GM18873 (cell line): ENCODE results near the gene CHI3L1.

ENCODE experiments used
- ATAC-seq: cut with Tn5 transposase; IDR thresholded peaks from one replicate; pipeline ENCODE4 v1.9.1; 2021; ENCODE audit warnings: mild to moderate bottlenecking, moderate library complexity, moderate number of reproducible peaks; ENCODE audit not compliant: unreplicated experiment, low FRiP score

Gene CHI3L1

DNA sequence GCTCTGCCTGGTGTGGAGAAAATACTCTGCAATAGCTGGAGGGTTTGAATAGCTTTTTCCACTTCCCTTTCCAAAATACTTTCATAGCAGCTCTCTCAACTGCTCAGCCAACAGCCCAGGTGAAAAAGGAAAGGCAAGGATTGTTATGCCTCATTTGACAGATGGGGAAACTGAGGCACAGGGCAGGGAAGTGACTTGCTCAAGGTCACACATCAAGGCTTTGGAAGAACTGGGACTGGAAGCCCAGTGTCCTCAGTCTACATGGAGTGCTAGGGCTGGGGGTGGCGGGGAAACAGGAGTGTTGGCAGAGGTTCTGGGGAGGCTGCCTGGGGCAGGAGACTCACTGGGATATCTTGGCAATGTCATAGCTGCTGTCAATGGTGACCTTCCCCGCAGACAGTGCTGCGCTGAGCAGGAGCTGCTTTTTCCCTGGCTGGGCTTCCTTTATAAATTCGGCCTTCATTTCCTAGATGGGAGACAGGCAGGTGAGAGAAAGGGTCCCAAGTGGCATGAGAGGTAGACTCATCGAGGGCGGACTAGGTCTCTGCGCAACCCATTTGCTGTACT is 4.0 kb downstream of the CHI3L1 start:
- ATAC-seq = no peak

DNA sequence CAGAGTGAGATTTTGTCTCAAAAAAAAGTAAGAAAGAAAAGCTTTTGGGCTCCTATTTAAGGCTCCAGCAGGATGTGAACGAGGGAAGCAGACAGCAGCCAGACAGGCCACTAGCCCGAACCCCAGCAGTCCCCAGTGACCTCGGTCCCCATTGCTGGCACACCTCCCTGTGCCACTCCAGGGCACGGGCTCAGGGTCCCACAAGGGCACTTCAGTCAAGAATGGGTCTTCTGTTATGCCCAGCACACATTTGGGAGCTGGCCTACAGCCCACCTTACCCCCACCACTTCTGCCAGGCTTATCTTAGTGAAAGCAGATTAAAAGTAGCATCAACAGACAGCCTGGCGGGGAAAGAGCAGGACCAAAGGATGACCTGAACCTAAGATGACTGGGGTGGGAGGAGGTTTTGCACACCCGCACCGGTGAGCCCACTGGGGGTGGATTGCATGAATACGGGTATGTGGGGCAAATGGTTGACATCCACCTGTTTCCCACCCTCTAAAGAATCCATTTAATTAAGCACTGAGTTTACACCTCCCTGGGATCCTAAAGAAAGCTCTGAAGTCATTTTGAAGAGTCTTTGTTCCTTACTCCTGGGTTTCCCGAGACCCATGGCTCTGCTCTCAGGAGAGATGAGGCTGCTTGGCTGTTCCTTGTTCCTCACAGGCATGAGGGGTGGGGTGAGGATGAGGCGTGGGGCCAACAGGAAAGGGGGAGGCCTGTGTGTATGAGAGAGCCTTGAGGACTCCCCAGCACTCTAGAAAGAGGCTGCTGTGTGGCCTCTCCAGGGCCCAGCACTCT is 4.7 kb downstream of the CHI3L1 start:
- no peak for ATAC-seq

DNA sequence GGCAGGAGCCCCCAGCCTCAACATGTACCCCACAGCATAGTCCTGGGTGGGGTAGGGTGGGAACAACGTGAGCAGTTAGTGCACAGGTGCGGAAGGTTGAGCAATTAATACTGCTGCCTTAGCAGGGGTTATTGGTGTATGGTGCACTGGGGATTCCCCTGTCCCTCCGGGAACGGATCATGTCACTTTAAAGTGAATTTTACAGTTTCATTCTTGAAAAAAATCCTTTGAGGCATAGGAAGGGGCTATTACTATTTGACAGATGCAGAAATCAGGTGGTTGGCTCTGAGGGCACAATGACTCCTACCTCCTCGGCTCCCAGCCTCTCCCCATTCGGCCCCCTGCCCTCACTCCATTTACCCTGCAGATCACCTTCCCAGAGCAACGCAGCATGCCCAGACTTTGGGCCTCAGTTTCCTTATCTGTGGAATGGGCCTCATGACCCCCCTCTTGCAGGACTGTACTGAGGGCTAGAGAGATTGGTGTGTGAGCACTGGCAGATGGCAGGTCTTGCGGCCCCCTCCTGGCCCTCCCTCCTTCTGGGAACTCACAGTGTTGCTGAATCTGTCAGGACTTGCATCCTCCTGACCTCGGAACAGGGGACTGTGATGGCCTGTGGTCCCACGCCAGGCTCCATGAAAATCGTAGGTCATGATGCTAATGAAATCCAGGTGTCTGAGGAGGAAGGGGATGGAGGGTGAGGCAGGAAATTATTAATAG is 5.7 kb downstream of the CHI3L1 start:
- no peak for ATAC-seq

DNA sequence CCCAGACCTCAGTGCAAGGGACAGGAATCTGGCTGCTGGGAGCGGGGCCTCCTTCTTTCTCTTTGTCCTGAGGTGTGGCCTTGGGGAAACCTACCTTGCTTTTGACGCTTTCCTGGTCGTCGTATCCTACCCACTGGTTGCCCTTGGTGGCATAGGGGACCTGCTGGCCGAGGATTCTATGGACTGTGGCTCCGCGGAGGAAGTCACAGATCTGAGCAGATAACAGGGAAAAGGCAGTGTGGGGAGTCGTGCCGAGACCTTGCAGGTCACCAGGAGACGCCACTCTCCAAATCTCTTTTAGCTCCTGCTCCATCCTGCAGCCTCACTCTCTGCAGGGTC is 6.9 kb downstream of the CHI3L1 start:
- ATAC-seq = no peak

DNA sequence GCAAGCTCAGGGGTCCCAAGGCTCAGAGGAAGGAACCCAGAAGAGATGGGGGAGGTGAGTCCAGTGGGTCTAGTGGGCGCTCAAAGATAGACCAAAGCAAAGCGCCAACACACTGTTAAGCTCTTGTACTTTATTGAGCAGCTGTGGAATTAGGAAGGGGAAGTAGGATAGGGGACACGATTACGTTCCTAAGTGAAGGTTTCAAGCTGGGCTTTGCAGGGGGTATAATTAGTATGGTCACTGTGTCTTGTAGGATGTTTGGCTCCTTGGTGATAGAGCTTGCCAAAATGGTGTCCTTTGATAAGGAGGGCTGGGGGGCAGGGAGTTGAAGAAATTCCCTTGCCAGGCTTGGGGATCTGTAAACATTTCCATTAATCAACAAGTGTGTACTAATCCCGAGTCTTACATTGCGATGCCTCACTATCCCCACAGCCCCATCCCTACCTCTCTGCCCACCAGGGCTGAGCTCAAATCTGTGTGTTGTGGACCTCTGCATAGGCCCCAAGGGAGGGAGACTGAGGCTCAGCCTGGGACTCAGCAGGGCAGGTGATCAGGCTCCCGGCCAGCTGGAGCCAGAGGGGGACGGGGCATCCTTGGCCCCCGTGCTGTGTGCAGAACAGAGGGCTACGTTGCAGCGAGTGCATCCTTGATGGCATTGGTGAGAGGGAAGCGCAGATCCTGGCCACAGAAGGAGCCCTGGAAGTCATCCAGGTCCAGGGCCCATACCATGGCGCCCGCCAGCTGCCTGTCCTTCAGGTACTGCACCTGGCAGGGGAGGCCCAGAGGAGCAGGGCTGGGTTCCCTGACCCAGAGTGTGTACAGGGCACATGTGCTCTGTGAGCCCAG is 7.5 kb downstream of the CHI3L1 start:
- no peak for ATAC-seq

DNA sequence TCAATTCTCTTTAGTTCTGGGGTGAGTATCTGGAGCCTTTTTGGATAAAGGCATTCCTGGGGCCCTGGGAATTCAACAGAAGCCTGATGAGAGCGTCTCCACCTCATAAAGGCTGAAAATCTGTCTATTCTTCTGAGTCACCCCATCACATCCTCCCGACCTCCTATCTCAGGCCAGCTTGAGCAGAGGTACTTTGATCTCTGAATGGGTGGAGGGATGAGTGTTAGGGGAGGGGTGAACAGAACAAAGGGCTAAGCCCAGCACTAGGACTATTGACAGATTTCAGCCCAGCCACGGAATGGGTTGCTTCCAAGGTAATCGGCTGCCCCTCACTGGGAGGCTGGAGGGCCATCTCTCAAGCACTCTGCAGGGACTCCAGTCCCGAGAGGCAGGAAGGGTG is 8.4 kb downstream of the CHI3L1 start:
- no peak for ATAC-seq

DNA sequence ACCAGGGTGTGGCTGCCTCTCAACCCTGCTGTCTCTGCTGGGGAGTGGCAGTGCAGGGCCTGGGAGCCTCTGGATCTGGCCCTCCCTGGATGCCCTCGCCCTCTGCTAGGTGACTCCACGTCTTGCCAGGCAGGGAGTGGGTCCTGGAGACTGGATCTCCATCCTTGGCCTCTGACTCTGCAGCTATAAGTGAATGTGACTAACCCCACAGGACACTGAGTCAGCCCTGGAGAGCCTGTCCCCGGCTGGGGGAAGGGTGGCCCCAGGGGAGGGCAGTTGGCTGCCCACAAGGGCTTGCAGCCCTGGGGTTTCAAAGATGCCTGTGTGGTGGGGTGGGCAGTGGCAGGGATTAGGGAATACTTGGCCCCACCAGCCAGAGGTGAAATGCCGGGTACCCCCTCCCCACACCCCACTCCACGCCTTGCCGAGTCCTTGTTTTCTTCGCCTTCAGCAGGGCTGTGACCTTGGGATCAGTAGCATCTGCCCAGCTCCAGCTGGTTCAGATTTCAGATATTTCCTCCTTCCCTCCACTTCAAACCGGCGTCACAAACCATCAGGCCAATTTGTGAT is 8.9 kb downstream of the CHI3L1 start:
- no peak for ATAC-seq

DNA sequence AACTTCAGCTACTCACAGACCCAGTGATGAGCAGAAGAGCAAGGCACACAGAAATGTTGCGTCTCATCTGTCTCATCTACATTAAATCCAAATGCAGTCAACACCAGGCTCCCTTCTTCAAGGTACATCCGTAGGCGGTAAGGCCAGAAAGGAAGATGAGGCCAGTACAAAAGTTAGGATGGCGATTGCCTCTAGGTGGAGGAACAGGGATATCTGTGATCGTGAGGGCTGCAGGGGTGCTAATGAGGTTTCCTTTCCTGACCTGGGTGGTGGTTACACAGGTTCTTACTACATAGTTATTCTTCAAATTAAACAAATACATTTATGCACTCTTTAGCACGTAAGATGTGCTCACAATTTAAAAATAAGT is 9.5 kb downstream of the CHI3L1 start:
- no peak for ATAC-seq

DNA sequence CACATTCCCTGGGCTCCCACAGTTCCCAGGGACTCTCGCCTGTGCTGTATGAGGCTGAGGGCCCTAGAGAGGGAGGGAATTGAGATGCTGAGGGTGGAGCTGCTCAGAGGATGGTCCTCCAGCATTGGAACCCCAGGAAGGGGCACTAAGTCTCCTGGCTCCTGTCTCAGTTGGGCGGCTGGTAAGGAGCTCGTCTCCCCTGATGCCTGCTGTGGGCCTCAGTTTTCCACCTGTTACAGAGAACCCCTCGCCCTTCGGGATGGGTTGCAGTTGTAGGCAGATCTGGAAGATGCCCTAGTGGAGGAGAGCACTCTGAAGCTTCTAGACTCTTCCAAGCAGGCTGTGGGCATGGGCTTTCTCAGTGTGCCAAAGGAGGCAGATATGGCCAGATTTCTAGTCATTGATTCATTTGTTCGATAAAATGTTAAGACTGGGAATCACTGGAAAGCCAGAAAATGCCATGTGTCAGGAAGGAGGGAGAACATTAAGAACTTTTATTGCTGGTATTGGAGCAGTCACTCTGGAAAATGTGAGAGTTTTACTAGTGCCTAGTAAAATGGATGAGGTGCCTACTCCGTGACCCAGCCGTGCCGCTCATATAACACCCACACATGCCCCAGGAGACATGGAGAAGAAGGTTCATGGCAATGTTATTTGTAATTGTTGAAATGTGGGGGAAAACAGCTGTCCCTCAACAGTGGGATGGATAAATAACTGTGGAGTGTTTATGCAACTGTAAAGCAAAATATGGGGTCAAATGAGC is 10.1 kb downstream of the CHI3L1 start:
- ATAC-seq = no peak

DNA sequence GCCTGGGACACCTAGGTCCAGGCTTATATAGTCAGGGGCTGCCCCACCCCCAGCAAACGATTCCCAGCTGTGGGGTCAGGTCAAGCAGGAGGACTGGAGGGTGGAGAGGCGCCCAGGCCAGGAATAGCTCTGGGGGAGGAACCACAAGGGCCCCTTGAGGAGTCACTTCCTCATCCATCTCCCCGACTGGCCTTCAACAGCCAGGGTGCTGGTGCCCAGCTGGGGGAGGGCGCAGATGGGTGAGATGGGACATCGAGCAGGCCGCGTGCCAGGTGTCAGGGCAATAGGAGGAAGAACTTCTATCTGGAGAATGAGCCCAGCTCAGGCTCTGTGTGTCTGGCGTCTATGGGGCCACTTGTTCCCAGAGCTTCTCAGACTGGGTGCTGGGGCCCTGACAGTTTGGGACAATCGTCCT is 10.7 kb downstream of the CHI3L1 start:
- no peak for ATAC-seq

DNA sequence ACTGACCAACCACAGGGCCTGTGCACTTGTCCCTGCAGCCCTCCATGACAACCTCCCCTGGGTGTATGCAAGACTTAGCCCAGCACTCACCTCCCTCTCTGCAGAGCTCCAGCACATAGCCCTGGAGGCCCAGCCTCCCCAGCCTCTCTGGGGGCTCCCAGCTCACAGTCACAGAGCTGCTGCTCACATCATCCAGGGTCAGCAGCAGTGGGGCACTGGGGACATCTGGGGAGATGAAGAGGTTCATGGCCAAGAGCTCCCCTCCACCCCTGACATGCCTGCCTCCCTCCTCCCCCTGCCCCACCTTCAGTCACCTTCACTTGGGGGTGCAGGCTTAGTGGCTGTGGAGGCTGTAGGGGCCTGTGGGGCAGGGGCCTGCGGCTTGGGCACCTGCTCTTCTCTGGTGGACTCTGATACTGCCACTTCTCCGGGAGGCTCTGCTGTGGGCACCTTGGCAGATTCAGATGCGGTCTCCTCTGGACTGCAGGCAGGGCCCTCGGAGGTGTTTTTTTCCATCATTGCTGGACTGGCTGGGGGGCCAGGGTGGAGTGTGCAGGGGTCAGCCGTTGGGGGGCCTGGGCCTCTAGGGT is 11.2 kb downstream of the CHI3L1 start, which contains the start of gene MYBPH:
Gene MYBPH (minus strand): TSS at position 590 of the 590 bp plus-strand sequence. CDS start 71 bp downstream, at position 519.
- no peak for ATAC-seq

DNA sequence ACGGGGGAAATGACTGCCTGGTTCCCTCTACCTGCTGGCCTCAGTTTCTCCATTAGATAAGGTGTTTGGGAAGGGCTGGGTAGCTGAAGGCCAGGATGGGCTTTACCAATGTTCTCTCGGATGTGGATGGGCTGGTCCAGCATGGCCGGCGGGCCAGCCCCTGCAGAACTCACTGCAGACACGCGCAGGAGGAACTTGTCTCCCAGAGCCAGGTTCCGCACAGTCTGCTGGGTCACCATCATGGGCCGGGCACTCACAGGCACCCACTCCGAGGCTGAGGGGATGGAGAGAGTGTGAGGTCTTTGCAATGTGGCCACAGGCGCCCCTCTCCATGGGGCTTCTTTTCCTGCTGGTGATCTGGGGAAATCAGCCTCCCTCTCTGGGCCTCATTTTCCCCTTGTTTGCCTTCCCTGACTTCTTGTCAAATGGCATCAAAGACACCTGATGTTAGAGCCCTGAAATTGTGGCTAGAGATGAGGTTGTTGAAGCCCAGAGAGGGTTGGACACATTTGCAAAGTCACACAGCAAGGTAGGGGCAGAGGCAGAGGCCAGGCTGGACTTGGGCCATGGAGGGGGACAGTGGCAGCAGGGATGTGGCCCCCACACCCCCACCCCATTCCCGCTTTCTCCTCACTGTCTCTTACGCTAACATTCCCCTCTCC is 12.0 kb downstream of the CHI3L1 start:
- no peak for ATAC-seq

DNA sequence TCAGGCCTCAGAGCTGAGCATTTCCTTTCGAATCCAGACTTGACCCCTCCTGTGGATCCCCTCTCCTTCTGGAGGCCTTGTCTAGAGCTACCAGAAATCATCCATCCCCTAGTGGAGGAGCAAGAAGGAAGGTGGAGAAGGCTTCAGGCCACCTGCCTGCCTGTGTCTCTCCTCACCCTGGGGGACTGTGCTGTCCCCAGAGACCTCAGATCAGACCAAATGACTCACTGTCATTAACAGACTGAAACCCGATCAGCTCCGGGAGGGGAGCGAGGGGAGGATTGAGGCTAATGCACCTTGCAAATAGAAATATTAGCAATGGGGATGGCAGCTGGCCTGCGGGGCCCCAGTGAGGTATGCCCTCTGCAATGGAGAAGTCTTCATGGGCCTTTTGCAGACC is 12.9 kb downstream of the CHI3L1 start:
- peak; percentile 94 for ATAC-seq

DNA sequence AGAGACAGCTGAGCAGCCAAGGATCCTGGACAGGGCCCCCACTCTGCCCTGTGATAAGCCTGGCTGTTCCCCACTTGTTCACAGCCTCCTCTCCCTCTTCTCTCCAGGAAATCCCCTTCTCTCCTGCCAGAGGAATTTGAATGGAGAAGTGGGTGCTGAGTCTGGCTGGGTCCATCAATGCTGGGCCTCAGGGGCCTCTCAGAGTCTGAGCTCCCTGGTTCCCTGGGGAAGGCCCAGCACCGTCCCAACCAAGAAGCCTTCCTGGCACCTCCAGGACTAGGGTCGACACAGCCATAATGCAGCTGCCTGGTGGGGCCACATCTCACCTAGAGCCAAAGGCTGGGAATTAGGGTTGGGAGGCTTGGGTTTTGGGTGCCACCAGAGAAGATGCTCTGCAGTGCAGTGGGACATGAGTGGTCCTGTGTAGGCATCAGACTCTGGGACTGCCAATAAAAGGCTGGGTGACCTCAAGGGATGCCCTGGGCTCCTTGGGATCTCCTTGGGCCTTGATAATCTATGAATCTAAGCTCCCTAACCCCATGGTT is 13.4 kb downstream of the CHI3L1 start:
- no peak for ATAC-seq

DNA sequence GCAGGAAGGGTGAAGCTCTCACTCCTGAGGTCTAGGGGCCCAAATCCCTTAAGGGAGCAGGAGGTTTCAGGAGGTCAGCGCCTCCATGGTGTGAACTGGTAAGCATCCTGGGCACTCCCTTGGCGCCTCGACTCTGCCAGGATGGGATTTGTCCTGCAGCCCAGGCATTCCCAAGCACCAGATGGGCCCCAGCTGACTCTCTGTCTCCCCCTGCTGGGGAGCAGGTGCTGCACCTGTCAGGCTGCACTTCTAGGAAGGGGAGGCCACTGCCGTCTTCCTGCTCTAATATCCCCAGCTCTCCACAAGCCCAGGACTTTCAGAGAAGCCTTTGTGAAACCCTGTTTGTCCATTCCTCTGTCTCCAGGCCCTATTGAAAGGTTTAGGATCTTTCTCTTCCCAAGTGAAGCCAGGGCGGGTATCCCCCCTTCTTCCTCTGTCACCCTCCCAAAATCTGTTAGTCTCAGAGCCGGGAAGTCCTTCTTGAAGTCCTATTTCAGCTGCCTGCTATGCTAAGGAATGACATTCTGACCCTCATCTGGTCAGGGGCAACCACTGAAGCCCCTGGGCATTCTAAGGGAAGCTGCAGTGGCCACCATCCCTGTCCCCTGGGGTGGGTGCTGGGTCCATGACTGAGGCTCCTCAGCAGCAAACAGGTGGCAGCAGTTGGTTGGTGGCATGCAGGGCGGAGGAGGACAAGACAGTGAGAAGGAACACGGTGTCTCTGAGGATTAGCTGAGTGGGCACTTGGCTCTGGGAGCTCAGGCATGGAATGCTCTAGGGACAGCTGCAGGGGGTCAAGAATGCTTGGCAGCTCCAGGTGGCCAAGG is 14.1 kb downstream of the CHI3L1 start:
- ATAC-seq = no peak

DNA sequence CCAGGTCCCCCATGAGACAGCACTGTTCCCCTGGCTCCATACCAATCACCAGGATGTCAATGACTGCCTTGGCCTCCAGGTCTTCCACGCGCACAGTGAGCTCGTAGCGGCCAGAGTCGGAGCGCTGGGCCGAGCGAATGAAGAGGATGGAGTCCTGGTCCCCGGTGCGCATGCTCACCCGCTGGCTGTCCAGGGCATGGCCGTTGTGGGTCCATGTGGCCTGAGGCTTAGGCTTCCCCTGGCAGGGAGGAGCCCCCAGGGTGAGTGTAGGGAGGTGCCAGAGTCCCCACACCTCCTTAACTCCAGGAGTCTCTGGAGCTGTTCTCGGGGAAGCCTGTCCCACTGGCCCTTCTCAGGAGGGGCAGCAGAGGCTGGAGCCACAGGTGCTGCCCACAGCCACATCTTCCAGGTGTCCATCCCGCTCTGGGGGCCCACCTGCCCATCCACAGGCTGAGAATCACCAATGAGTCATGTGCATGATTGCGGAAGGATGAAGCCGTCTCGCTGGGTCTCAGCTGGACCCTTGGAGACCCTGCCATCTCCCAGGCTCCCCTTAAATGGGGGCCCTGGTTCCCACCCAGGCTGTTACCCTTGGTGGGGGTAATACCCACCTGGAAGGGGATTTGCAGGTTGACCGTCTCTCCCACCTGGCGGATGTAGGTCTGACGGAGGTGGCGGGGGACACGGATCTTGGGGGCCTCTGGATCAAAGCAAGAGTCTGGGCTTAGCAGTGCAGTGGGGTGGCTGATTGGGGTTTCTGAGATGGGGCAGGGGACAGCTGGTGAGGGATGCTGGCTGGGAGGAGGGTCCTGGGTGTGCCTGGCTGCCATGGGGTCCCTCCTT is 14.9 kb downstream of the CHI3L1 start:
- no peak for ATAC-seq
